Muscle of leg (tissue), 11 donors: Measurements from ENCODE around the gene PEX5. TPM values are rescaled to one million over a fixed set of nuclear protein-coding genes. Genes with fewer than 3 reads are reported as not detected.
"Not testable (repeated sequence)": the region's sequence is repeated elsewhere in the genome, so short reads cannot be mapped to it uniquely, and the experiment has no call there.

ENCODE experiments used
- DNase-seq: peaks from one replicate; pipeline ENCODE4 v3.0.0; 2013
- H3K27ac ChIP-seq: one replicate; pipeline ENCODE4 v1.5.1; 2013; ENCODE audit warnings: mild to moderate bottlenecking, low read length, control low read depth
- H3K27me3 ChIP-seq: one replicate; pipeline ENCODE4 v1.6.1; 2013; ENCODE audit warnings: low read length; ENCODE audit not compliant: control insufficient read depth, insufficient read depth
- H3K36me3 ChIP-seq: one replicate; pipeline ENCODE4 v1.6.1; 2013; ENCODE audit warnings: low read length; ENCODE audit not compliant: control insufficient read depth, insufficient read depth
- H3K4me1 ChIP-seq: one replicate; pipeline ENCODE4 v1.6.1; 2013; ENCODE audit warnings: low read length; ENCODE audit not compliant: control insufficient read depth, insufficient read depth
- H3K4me3 ChIP-seq: one replicate; pipeline ENCODE4 v1.5.1; 2013; ENCODE audit warnings: low read length, control low read depth
- H3K9me3 ChIP-seq: replicated peaks from 2 replicates; pipeline ENCODE4 v1.6.1; 2013; ENCODE audit warnings: low read depth, low read length; ENCODE audit not compliant: control insufficient read depth
- WGBS: methylation state at CpG from one replicate; pipeline ENCODE4 v1.1.5; 2013; ENCODE audit warnings: missing lambda C conversion rate; ENCODE audit not compliant: insufficient coverage; 5-methylcytosine and 5-hydroxymethylcytosine counted together
- polyA plus RNA-seq, 8 donors: library from polyadenylated mRNA; unstranded; fragments of 120-200 nt; gene quantifications; one replicate each; pipeline versions ENCODE4 v1.2.1 to v1.2.3, GENCODE V29; 2013; ENCODE audit warnings: inconsistent platforms in 1 of 8, low replicate concordance in 1 of 8; ENCODE audit not compliant: insufficient read length in 8 of 8, insufficient read depth in 1 of 8
- total RNA-seq: library from RNA; stranded (reverse); fragments of 120-200 nt; gene quantifications from one replicate; pipeline ENCODE4 v1.2.4, GENCODE V29; 2013

The PEX5 gene
- total and polyA plus RNA-seq, 9 donors = 26.0 to 44.8 (median 38.4) TPM

- Histone ChIP-seq H3K36me3 (peaks cover 40% of the 10 kb centered on the region), H3K4me1 (peaks cover 6% of the 10 kb centered on the region)
These were observed 21.2 kb downstream of the PEX5 start for GRCh38 chr12:7210642-7211151.

GRCh38 chr12:7212678-7213077 is 23.2 kb downstream of the PEX5 start:
- WGBS = 86% methylated on average over 1 of the region's 2 CpGs
- H3K27me3 ChIP-seq = no peaks in the 10 kb centered on the region
- peaks cover 37% of the 10 kb centered on the region for H3K36me3 ChIP-seq

More at GRCh38 chr12:7210642-7211151, 21.2 kb downstream of the PEX5 start:
- Histone ChIP-seq H3K27me3 (no peaks in the 10 kb centered on the region), H3K27ac (no peak overlapping the region), H3K9me3 (peaks cover 6% of the 10 kb centered on the region), H3K4me3 (no peak overlapping the region)
- WGBS = 100% methylated on average over 2 of the region's 6 CpGs
- DNase-seq = no peak

DNA sequence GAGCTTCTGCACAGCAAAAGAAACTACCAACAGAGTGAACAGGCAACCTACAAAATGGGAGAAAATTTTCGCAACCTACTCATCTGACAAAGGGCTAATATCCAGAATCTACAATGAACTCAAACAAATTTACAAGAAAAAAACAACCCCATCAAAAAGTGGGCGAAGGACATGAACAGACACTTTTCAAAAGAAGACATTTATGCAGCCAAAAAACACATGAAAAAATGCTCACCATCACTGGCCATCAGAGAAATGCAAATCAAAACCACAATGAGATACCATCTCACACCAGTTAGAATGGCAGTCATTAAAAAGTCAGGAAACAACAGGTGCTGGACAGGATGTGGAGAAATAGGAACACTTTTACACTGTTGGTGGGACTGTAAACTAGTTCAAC is 24.3 kb downstream of the PEX5 start:
- H3K27me3 ChIP-seq, H3K9me3 ChIP-seq, DNase-seq, H3K4me1 ChIP-seq, H3K4me3 ChIP-seq, H3K27ac ChIP-seq: not testable (repeated sequence)
- WGBS = no CpG with 5 or more reads among the region's 2 CpGs
- peaks cover 27% of the 10 kb centered on the region for H3K36me3 ChIP-seq

More at GRCh38 chr12:7212678-7213077, 23.2 kb downstream of the PEX5 start:
- H3K27ac ChIP-seq = no peak overlapping the region
- peaks cover 4% of the 10 kb centered on the region for H3K4me1 ChIP-seq
- H3K9me3 ChIP-seq = peaks cover 6% of the 10 kb centered on the region
- no peak overlapping the region for H3K4me3 ChIP-seq
- DNase-seq = no peak

GRCh38 chr12:7217475-7218069 is 28.1 kb downstream of the PEX5 start:
- no peak for DNase-seq
- H3K4me1 ChIP-seq = no peaks in the 10 kb centered on the region
- no peak overlapping the region for H3K4me3 ChIP-seq
- peaks cover 2% of the 10 kb centered on the region for H3K9me3 ChIP-seq
- peaks cover 3% of the 10 kb centered on the region for H3K36me3 ChIP-seq
- WGBS = 33% methylated on average over 1 of the region's 7 CpGs
- H3K27ac ChIP-seq = no peak overlapping the region
- H3K27me3 ChIP-seq = no peaks in the 10 kb centered on the region

DNA sequence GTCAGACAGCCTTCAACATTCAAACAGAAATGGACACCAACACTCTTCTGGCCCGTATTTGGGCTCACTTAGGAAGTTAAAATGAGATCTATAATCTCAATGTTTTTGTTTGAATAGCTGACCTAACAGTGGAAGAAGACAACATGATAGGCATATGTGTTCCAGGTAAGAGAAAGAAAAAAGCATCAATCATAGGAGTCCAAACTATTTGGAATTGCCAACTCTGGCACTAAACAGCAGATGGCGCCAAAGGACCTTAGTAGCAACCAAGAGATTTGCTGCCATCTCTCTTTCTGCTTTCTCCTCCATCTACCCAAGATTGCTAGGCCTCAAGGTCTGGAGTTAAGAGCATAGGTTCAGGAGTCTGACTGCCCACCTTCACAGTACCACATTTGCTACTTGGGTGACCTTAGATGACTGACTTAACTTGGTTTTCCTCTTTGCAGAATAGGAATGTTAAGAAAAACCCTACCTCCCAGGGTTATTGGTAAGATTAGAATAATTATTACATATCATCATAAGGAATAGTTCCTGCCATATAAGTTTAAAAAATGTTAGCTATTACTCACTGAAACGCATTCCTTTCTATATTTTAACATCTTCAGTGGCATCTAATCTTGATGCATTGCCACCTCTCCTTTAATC is 30.2 kb downstream of the PEX5 start:
- Histone ChIP-seq H3K4me1 (no peaks in the 10 kb centered on the region), H3K4me3 (no peak overlapping the region), H3K27me3 (no peaks in the 10 kb centered on the region), H3K27ac (no peak overlapping the region), H3K9me3 (no peaks in the 10 kb centered on the region), H3K36me3 (no peaks in the 10 kb centered on the region)
- 0% methylated on average over 1 of the region's 3 CpGs for WGBS
- DNase-seq = peak; percentile 79

GRCh38 chr12:7221486-7221885 is 32.0 kb downstream of the PEX5 start:
- Histone ChIP-seq H3K9me3 (no peaks in the 10 kb centered on the region), H3K4me1 (no peaks in the 10 kb centered on the region), H3K27me3 (no peaks in the 10 kb centered on the region), H3K4me3 (no peak overlapping the region), H3K27ac (no peak overlapping the region), H3K36me3 (no peaks in the 10 kb centered on the region)
- DNase-seq = no peak
- no CpG with 5 or more reads among the region's 1 CpG for WGBS

DNA sequence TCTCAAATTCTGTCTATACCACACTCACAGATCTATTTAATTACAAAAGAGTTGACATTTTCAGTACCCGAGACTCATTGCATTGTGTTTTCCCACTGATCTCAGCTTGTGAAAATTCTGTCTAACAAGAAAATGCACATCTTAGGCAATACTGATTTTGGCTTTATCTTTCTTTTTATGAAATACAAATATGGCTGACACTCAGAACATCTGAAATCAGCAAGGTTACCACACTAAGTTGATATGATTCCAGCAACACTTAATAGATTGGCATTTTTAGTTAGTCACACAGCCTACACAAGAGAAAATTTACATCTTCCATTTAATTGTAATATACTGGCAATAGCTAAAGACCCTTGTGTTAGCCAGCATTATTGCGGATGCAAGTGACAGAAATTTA is 40.3 kb downstream of the PEX5 start:
- H3K4me3 ChIP-seq = no peak overlapping the region
- no peak overlapping the region for H3K27ac ChIP-seq
- no peaks in the 10 kb centered on the region for H3K4me1 ChIP-seq
- no peaks in the 10 kb centered on the region for H3K9me3 ChIP-seq
- 100% methylated on average over 1 of the region's 2 CpGs for WGBS
- H3K36me3 ChIP-seq = no peaks in the 10 kb centered on the region
- H3K27me3 ChIP-seq = no peaks in the 10 kb centered on the region
- no peak for DNase-seq

- Histone ChIP-seq H3K4me3 (no peak overlapping the region), H3K4me1 (no peaks in the 10 kb centered on the region), H3K27ac (no peak overlapping the region), H3K9me3 (no peaks in the 10 kb centered on the region), H3K36me3 (no peaks in the 10 kb centered on the region), H3K27me3 (no peaks in the 10 kb centered on the region)
- no peak for DNase-seq
- whole genome bisulfite sequencing = 92% methylated on average over 2 of the region's 3 CpGs
These were observed 52.0 kb downstream of the PEX5 start for GRCh38 chr12:7241404-7242005.

DNA sequence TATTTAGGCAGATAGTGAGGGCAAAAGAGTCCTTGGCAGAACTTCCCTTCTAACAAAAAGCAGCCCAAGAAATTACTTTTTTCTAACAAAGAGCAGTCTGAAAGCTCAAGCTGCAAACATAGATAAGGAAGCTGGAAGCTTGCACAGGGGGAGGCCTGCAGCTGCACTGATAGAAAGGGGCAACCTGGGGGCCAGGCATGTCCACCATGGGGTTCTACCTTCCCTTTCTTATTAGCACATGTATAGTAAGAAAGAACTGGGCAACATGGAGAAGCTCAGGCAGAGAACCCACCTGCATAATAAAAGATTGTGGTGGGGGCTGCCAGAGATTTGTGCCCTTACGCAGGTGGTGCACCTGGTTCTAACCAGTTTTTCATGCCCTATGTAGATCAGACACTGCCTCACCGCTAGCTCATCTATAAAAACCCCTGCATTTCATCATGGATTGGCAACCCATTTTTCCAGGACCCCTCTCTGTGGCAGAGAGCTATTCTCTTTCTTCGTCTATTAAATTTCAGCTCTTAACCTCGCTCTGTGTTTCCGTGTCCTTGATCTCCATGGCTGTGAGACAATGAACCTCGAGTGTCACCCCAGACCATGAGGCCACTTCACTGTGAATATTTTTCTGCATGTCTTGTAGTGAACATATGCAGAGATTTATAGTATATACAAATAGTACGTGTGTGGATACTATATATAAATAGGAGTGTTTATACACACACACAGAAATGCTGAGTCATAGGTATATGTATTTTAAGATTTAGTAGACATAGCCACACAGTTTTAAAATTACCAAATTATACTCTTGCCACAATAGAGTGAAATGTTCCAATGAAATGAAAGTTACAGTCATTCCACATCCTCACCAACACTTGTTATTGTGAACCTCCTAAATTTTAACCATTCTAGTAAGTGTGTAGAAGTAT is 53.0 kb downstream of the PEX5 start:
- Histone ChIP-seq H3K4me3 (no peak overlapping the region), H3K36me3 (no peaks in the 10 kb centered on the region), H3K27ac (no peak overlapping the region), H3K9me3 (no peaks in the 10 kb centered on the region), H3K27me3 (no peaks in the 10 kb centered on the region), H3K4me1 (no peaks in the 10 kb centered on the region)
- WGBS = 100% methylated on average over 3 of the region's 7 CpGs
- no peak for DNase-seq
